Stimulated activated CD8-positive, alpha-beta memory T cell treated with anti-CD3 and anti-CD28 coated beads, Interleukin-15, amount 100 ng/mL, for 24 hours (primary cell): Measurements from ENCODE around the gene PARP1.

ENCODE experiments used
- DNase-seq: peaks from one replicate; pipeline ENCODE4 v3.0.0-alpha.2; 2020; ENCODE audit warnings: low read depth

Gene PARP1

DNA sequence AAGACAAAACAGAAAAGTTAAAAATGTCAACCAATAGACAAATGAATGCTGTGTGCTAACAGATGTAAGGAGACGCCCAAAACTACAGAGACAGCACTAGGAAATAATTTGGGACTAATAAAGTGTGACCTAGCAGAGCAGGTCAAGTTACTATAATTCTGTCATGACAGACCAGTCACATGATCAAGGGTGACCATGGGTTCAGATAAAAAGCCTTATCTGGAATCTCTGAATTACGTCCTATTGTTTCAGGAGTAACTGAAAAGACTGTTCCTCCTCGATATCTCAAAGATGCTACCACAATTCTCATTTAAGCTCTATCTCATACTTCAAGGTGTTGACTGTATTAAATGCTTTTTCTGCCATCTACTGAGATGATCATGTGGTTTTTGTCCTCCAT is 31.6 kb downstream of the PARP1 start:
- no peak for DNase-seq

DNA sequence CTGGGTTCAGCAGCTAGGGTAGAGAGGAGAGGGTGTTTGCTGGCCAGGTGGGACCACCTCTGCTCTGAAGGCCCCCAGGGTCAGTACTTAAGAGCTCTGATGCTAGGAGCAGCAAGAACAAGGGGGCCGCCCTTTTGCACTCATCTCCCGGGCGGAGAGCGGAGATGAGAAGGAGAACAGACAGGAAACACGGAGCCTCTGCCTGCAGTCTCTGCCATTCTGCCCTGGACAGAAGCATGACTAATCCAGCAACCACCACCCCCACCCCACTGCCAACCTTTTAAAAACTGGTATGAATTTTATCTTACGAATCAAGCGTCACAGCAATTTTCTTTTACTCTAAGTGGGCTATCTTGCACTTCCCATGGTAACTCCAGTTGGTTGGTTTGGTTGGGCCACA is 34.5 kb downstream of the PARP1 start:
- no peak for DNase-seq

DNA sequence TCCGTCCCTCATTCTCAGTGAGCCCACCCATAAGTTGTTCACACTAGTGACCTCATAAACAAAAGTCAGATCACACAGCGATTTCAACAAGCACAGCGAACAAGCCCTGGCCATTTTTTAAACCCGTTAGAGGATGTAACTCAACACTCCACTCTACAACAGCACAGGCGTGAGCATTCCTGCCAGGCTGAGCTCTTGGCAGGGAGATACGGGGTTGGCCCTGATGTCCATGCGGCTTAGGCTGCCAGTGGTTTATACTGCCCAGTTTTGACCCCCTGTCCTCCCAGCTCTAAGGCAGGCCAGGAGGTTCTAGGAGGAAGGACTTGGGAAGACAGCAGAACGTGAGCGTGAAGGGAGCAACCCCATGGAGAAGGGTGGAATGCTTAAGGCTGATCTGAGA is 35.0 kb downstream of the PARP1 start:
- no peak for DNase-seq

DNA sequence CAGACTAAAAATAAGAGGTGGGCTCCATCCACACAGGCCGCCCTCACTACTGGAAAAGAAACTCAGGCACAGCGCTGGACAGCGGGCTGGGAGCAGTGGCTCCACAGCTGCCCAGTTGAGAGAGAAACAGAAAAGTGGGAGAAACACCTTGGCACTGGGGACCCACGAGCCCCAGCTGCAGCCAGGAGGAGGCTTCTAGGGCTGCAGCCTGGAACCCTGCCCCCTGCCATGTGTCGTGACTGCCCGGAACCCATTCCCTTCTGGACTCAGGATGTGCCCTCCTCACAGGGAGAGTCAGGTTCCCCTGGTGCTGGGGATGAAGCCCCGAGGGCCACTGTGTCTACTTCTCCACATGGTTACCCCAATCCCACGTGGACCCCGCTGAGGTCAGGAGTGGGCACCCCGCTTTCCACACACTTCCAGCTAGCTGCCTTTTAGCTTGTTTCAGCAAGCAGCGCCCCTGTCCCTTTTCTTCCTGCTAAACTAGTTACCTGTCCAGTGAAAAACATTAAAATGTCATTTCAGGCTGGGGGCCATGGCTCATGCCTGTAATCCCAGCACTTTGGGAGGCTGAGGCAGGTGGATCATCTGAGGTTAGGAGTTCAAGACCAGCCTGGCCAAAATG is 35.9 kb downstream of the PARP1 start:
- no peak for DNase-seq

DNA sequence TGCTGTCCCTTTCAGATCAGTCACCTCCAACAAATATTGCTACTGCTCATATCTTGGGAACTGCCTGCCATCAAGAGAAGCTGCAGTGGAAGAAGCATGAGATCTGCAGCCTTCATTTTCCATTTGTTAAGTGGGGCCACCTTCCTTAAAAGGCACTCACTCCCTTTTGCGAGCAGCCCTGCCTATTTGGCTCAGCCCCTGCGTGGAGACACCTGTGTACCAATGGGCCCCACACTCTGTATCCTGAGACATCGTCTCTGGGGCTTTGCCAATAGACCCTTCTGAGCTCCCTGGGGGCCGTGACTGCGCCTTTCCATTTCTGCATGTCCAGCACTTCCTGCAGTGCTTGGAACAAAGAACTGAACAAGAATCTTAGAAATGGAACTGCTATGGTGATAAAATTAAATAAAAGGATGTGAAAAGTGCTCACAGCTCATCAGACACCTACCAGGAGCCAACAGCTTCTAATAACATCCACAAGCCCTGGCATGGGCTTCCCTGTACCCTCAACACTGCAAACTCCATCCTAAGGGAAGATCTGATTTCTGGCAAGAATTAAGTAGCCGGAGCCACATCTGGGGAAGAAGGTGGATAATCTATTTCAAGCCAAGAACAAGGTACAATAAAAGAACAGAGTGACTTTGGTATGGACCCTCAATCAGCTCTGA is 36.7 kb downstream of the PARP1 start:
- DNase-seq = no peak

DNA sequence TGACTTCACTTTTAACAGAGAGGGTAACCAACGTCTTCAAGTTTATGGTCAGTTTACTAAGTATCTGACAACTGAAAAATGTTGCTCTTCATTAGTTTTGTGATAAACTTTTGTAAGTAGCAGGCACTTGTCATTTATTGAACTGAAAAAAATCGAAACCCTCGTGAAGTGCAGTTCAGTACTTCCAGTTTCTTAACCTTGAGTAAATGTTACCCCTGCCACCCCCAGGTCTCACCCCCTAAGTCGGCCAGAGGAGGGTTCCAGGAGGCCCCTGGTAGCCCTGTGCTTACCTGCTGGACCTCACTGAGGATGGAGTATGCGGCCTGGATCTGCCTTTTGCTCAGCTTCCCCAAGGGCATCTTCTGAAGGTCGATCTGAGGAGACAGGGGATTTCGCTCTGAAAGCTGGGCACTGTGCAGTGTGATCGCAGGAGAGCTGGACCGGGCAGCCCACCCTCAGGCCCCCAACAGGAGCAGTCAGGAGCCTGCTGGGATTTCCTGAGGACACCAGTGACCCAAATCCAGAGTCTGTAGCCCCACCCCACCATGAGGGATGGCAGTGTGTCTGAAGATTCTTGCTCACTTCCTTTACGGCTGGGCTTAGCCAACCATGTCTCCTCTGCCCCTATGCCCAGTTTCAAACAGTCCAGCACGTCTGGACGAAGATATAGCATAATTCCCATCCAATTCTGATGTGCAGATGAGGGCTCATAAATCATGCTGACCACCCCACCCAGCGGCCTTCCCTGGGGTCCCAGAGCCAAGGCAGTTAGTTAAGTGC is 37.6 kb downstream of the PARP1 start:
- no peak for DNase-seq

DNA sequence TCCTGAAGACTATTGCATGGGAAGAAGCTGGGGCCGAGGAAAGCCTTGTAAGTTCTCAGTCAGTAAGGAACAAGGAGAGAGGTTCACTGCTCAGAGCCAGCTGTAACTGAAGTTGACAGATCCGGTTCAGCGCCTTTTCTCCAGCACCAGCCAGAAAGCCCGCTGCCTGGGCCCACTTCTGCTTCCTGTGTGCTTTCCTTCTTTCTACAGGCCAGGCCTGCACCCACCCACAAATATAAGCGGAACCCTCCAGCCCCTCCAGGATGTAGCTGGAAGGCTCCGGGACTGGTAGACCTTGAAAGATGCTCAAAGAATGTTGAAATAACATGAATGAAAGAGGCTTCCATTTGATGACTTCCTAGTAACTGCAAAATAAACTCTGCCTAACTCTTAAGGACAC is 38.8 kb downstream of the PARP1 start:
- no peak for DNase-seq

DNA sequence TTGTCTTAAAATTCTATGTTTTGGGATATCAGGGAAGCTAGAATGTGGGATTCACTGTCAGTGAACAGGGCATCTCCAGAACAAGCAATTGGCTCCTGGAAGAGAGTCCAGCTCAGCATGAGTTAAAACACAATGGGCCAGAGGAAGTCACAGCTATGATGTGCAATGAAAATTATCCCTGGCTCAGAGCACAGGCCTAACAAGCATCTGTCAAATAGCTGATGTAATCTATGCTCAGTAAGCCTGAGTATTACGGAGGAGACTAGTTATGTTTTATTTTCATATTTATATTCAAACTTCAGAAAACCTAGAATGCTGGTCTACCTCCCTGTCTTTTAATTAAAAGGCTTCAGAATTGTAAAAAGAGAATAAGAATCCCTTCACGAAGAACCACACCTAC is 41.6 kb downstream of the PARP1 start:
- no peak for DNase-seq

DNA sequence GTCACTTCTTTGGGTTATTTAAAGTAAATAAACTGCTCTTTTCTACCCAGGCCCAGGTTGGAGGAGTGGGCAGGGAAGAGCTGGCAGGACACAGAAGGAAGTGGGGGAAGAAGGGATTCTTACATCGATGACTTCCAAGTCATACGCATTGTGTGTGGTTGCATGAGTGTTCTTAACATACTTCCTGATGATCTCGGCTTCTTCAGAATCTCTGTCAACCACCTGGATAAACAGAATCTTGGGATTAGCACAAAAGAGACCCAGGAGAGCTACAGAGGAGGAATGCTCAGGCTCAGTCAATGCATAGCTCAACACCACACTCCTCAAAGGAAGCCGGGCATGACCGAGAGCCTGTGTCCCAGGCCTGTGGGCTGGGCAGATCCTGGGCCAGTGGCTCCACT is 42.1 kb downstream of the PARP1 start:
- DNase-seq = no peak

DNA sequence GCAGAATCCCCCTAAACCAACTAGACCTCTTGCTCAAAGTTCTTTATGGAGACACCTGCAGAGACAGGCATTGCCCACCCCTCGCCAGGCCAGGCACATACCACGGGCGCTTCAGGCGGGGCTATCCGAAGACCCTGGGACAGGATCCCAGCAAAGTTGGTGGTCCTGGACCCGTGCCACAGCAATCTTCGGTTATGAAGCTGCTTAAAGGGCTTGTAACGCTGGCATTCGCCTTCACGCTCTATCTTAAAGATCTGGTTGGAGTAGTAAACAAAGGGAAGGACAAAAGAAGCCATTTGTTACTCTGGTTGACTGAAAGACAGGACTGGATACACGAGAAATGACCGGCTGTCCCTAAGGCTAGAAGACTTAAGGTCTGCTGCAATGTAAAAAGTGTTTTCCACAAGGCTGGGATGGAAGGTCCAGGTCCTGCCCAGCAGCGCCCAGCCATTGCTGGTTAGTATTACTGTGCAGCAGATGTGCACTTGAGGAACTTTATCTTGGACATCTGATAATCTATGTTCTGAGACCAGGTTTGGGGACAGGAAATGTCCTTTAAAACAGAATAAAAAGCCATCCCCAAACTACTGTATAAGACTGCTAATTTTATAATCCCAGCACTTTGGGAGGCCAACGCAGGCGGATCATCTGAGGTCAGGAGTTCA is 42.9 kb downstream of the PARP1 start:
- DNase-seq = no peak

DNA sequence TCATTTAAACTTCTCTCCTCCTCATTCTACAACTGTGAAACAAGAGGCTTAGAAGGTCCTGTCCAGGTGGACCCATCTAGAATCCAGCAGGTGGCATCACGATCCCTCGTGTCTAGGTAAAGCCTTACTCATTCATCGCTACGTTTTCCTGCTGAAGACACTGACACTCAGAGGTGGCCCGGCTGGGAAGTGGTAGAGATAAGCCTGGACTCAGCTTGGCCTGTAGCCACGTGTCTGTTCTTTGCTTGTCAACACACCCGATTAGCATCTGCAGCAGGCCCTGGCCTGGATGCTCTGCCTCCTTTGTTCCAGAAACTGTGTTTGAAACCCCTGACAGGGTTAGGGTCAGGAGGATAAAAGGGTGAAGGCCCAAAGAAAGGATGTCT is 43.4 kb downstream of the PARP1 start:
- no peak for DNase-seq

DNA sequence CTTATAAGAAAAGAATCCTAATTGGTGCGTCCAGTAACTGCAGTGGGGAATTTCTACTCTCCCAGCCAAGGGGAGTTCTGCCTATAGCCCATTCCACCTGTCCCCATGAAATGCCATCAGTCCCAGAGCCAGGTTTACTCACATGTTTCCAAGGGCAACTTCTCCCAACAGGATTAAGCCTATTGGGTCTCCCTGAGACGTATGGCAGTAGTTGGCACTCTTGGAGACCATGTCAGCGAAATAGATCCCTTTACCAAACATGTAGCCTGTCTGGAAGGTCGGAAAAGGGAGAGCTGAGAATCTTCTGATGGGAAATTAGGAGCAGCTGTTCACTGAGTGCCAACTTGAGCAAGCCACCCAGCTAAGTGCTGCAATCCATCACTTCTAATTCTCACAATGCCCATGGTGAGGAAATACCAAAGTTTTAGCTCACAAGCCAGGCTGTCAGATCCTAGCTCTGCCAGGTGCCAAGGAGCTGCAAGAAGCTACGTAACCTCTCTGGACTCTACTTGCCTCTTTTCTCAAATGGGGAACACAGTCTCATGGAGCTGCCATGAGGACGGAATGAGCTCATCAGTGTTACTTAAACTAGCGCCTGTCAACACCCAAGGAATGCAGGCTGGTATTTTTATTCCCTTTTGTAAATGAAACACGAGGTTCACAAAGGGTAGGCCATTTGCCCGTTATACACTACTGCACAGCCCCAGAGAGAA is 43.9 kb downstream of the PARP1 start:
- DNase-seq = no peak

DNA sequence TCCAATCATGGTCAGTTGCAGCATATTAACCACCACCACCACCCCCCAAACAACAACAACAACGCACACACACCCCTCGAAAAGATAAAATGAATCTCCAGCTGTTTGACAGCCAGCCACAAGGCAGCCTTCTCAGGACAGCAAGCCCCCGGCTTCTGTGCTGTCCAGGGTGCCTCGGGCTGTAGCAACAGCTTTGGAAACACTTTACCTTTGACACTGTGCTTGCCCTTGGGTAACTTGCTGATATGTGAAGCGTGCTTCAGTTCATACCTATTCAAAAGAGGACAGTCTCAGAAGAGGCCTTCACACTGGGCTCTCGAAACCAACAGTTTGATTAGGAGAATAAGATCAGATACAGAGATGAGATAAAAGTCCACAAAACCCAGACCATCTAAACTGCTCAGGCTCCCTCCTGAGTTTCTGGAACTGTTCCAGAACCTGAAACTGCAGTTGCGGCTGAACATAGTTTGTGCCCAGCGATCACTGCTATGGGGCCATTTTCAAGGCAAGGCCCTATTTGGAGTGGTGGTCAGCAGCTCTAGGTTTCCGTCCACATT is 44.9 kb downstream of the PARP1 start:
- DNase-seq = no peak

DNA sequence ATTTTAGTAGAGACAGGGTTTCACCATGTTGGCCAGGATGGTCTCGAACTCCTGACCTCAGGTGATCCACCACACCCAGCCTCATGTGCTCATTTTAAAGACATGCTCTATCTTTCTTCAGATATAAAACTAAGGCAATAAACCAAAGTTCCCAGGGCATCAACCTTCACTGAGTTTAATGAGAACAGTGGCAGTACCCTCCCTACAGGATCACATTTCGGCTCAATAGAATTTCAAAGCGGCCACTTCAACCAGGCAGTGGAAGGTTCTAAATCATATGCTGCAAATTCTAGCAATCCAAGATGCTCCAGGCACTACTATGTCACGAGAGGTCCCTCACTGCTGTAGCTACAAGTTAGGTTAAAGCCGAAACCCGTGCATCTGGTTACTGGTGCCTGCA is 45.5 kb downstream of the PARP1 start:
- DNase-seq = no peak

DNA sequence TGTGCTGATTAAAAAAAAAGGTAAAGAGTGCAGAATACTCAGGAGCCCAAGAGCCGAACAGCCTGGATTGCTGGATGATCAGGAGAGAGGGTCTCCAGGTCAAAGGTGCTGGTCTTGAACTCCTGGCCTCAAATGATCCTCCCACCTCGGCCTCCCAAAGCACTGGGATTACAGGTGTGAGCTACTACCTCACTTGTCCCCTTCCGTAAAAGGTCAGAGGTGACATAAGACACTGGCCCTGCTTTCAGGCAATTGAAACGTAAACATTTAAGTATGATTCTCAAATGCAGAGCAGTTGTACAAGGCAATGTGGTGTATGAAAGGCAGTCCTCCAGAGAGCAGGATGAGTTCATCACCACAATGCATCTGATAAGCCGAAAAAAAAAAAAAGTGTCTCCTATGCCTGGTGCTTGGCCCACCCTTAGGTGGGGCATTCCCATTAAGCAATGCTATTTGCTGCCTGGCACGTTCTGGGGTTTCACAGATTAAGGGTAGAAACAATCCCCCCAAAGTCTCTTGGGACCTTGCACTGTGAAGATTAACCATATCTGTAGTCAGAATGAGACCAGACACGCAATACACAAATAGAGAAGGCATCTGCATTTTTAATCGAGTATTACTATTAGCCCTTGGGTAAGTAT is 47.7 kb downstream of the PARP1 start:
- DNase-seq = no peak

DNA sequence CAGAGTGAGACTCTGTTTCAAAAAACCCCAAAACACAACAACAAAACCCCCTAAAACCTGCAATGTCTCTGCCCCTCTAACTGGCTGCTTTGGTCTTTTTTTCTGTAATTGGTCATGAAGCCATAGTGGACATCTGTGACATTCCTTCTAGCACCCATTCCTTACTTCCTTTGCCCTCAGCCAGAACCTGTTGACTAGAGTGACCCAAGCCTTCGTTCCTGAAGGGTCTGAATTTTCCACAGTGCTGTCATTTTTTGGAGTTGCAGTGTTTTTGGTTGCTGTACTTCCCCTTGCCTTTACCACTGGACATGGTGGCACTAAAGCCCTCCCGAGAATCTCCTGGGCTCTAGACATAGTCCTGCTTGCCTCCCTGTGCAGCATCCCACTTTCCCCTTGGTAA is 50.5 kb downstream of the PARP1 start:
- DNase-seq = no peak

DNA sequence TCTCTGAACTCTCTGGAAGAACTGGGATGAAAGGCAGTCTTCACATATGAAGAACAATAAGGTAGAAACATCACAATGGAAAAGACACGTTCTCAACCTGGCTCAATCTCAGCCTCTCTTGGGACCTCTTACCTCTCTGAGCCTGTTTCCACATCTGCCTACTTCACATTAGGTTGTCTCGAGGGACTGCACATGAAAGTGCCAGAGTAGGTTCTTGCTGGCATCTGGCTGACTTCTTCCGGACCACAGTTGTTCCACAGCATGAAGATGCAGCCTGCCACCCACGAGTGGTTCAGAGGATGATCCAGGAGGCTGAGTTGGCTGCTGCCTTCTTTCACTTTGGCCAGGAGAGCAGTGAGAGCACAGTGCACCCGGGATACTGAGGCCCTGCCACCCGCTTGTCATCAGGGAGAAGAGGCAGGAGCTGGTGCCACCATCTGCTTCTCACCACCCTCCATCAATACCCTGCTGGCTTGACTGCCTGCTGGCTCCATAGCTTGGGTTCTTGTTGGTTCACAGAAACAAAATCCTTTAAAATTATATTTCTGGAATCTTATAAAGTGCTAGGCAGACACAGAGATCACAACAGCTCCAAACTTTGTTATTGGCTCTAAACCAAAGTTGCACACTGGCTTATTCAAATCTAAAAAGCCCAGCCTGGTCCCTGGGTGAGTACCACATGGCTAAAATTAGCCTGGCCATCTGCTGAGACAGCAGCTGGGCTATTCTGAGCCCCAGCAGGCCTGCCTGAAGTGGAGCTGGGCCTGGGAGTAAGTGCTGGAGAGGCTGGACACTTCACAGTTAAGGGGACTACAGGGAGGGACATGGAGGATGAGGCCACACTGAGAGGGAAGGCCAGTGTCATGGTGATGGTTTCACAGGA is 52.0 kb downstream of the PARP1 start:
- DNase-seq = no peak

DNA sequence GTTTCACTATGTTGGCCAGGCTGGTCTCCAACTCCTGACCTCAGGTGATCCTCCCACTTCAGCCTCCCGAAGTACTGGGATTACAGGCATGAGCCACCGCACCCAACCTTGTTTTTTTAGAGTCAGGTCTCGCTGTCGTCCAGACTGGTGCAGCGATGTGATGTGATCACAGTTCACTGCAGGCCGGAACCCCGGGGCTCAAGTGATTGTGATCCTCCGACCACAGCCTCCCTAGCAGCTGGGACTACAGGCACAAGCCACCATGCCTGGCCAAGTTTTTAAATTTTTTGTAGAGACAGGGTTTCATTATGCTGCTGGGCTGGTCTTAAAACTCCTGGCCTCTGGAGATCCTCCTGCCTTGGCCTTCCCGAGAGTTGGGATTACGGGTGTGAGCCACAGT is 52.9 kb downstream of the PARP1 start:
- no peak for DNase-seq

DNA sequence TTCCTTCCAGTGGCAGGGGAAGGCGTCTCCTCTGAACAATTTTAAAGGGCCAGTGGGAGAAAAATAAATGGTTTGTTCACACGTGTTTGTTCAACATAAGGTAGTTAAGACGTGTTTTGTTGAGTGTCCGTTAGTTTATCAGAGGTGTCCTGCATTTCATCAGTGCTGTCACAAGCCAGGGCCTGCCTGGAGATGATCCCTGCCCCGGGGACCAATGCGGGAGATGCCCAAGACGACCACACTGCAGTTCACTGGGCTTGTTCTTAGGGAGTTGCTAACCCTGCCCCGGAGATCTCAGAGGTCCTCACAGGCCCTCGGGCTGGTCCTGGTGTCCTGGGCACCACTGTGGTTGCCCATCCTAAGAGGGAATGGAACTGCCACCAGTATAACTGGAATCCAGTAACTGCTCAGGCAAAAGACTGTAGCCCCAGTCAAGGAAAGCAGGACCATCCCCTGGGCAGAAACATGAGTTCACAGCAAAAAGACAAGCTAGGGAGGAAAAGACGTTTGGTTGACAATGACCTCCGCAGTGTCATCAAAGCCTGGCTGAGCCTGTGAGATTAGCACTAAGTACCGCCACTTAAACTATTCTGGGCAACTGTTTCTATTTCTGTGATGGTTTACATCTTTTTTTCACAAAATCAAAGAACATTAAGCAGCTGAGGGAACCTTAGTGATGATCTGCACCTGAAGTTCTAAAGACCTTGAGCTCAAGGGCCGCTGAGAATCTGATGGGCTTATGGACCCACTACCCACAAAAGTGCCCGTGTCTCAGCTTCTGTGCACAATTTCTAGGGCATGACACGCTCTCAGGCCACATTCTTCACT is 54.0 kb downstream of the PARP1 start:
- DNase-seq = no peak

DNA sequence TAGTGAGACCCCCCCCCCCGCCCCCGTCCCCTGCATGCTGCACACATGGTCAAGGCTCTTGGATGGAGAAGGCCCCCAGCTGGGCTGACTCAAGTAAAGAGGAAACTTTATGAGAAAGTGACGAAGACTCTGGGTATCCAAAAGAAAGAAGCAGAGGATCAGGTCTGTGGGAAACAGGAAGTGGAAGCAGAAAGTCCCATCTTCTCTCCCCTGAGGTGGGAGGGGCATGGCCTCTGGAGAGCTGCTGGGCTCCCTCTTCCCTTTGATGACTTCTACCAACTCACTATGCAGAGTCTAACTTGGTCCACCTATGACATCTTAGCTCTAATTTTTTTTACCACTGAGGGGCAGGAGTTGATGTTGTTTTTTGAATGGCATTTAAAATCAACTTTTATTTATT is 56.2 kb downstream of the PARP1 start:
- no peak for DNase-seq
